Astrocyte of the cerebellum (primary cell): Measurements from ENCODE around the gene ARHGEF1.

ENCODE experiments used
- DNase-seq: peaks from one replicate; pipeline ENCODE4 v3.0.0-alpha.2; 2011; ENCODE audit warnings: low read depth
- H3K4me3 ChIP-seq: 2 replicates; pipeline ENCODE4 v1.5.1; 2011; ENCODE audit warnings: mild to moderate bottlenecking, low read depth, low read length, moderate library complexity
- CTCF ChIP-seq: IDR thresholded peaks from 2 replicates; pipeline ENCODE4 v1.5.1; 2012; ENCODE audit warnings: low read length, low read depth, moderate library complexity, mild to moderate bottlenecking; ENCODE audit errors: missing control alignments
- in situ Hi-C: cut with HindIII; loops from 2 replicates; pipeline ENCODE4 v1.10.0; 2017; ENCODE audit warnings: low sequenced_read_pairs

Gene ARHGEF1

GRCh38 chr19:41920882-41921576, 38.0 kb downstream of the ARHGEF1 start:
- in situ Hi-C loops = no loop called here
- no peak overlapping the region for H3K4me3 ChIP-seq
- TF ChIP-seq CTCF = no peak
- DNase-seq = no peak

GRCh38 chr19:41921577-41922576, 38.9 kb downstream of the ARHGEF1 start:
- no peak for TF ChIP-seq CTCF
- no peak overlapping the region for H3K4me3 ChIP-seq
- in situ Hi-C loops = no loop called here
- DNase-seq = no peak

- no peak for TF ChIP-seq CTCF
- no peak for DNase-seq
- H3K4me3 ChIP-seq = no peak overlapping the region
- in situ Hi-C loops = no loop called here
These were observed 39.6 kb downstream of the ARHGEF1 start for GRCh38 chr19:41922585-41922984.

- H3K4me3 ChIP-seq = no peak overlapping the region
- no peak for DNase-seq
- TF ChIP-seq CTCF = no peak
- in situ Hi-C loops = no loop called here
These were observed 40.2 kb downstream of the ARHGEF1 start for GRCh38 chr19:41923045-41923788.

- no peak for DNase-seq
- in situ Hi-C loops = no loop called here
- no peak for TF ChIP-seq CTCF
- H3K4me3 ChIP-seq = no peak overlapping the region
These were observed 41.5 kb downstream of the ARHGEF1 start for GRCh38 chr19:41924151-41925145.
